GM19035 (cell line): ENCODE measurements around the gene KRT14.
"Not testable (repeated sequence)": the region's sequence is repeated elsewhere in the genome, so short reads cannot be mapped to it uniquely, and the experiment has no call there.

Experiments
- ATAC-seq: cut with Tn5 transposase; IDR thresholded peaks from one replicate; pipeline ENCODE4 v1.9.1; 2021; ENCODE audit not compliant: unreplicated experiment

The KRT14 gene

GRCh38 chr17:41586863-41587495 lies at the start of gene KRT14:
Gene KRT14, minus strand, starts transcription at chr17:41586895. Its CDS starts 61 bp downstream, at chr17:41586834.
- no peak for ATAC-seq

DNA sequence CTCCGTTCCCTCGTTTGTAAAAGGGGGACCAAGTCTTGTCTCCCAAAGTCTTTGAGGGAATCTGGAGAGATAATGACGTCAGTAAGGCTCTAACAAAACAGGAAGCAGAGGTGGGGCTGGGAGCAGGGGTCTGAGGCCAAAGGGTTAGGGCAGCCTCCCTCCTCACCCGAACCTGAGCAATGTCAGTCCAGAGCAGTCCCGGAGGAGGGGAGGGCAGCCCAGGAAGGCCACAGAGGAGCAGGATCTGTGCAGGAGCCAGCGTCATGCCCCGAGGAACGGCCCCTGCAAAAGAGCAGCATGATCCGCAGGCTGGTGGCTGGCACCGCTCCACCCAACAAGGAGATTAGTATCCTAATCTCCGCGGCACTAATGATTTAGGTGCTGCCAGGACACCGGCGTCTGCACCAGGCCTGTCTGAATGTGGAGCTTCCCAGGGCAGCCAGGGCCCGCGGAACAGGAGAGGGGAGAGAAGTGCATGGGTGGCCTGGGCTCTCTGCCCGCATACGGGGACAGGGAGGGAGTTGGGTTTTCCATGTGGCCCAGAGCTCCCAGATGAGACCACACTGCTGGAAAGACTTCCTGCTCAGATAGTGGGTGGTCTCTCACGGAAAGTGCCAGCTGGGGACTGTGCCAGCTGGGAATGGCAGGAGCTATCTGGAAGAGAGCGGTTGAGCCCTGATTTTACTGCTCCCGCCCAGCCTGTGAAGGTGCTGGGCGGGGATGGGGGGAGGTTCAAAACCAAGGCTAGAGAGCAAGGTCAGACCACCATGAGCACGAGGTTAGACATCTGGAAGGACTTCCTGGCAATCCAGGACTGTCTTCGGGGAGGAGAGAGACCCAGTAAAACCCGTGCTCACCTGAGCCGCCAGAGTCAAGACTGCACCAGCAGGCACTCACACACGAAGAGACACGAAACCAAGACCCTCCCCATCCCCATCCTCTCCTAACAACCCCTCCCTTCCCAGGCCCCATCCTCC lies 48.7 kb upstream of the KRT14 start:
- ATAC-seq: no peak

DNA sequence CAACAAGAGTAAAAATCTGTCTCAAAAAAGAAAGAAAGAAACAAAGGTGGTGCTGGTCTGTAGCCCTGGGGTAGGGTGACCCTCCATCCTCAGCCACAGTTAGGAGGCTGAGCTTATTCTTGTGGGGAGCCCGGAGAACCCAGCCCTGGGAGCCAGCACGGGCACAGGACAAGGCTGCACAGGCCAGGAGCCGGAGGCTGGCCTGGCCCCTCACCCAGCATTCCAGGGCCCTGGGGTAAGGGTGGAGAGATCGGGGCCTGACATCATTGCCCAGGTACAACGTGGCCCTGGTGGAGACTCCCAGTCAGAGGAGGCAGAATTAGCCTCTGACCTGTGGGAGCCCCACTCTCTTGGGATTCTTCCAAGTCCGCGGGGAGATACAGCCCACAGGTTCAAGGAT lies 47.9 kb upstream of the KRT14 start:
- no peak for ATAC-seq

- ATAC-seq: no peak
These were observed 47.0 kb upstream of the KRT14 start for GRCh38 chr17:41633556-41634199.

DNA sequence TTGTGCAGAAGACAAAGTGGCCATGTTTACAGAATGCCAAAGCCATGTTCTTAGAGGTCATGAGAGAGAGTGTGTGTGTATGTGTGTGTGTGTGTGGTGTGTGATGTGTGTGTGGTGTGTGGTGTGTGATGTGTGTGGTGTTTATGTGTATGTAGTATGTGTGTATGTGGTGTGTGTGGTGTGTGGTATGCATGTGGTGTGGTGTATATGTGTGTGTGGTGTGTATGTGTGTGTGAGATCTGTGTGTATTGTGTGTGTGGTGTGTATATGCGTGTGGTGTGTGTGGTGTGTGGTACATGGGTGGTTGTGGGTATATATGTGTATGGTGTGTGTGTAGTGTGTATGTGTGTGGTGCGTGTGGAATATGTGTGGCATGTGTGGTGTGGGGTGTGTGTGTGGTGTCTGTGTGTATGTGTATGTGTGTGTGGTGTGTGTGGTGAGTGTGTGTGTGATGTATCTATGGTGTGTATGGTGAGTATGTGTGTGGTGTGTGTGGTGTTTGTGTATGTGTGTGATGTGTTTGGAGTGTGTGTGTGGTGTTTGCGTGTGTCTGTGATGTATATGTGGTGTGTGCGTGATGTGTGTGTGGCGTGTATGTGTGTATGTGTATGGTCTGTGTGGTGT lies 45.9 kb upstream of the KRT14 start:
- no peak for ATAC-seq

- ATAC-seq: no peak
These were observed 45.2 kb upstream of the KRT14 start for GRCh38 chr17:41631898-41632285.

DNA sequence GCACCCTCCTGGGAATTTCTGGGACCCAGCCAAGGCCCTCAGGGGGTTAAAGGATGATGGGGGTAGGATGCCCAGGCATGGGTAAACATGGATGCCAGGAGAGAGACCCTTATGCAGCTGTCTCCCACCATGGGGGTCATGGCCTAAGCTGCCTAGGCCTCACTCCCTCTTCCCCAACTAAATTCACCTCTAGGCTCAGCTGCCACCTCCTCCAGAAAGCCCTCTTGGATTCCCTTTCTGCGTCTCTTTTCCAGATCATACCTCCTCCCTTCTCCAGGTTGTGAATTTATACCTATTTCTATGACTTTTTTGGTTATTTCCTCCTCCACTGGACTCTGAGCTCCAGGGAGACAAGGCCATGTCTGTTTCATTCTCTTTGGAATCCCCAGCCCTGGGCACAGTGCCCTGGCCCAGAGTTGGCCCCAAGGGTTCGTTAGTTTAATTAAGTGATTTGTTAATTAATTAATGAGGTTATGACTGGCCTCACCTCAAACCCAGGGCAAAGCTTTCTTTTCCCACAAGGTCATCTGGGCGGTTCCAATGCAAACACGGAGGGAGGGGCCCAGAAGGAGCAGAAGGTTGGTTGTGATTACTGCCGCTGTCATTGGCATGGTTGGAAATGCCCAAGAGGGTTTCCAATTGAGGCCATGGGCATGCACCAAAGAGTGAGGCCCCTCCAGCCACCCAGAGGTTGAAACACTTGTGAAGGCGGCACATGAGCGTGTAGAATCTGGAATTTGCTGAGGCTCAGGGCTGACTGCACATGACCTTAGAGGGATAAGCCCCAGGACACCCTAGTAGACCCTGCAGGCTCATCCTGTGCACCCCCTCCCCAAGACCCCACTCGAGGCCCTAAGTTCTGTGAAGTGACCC lies 44.6 kb upstream of the KRT14 start:
- no peak for ATAC-seq

DNA sequence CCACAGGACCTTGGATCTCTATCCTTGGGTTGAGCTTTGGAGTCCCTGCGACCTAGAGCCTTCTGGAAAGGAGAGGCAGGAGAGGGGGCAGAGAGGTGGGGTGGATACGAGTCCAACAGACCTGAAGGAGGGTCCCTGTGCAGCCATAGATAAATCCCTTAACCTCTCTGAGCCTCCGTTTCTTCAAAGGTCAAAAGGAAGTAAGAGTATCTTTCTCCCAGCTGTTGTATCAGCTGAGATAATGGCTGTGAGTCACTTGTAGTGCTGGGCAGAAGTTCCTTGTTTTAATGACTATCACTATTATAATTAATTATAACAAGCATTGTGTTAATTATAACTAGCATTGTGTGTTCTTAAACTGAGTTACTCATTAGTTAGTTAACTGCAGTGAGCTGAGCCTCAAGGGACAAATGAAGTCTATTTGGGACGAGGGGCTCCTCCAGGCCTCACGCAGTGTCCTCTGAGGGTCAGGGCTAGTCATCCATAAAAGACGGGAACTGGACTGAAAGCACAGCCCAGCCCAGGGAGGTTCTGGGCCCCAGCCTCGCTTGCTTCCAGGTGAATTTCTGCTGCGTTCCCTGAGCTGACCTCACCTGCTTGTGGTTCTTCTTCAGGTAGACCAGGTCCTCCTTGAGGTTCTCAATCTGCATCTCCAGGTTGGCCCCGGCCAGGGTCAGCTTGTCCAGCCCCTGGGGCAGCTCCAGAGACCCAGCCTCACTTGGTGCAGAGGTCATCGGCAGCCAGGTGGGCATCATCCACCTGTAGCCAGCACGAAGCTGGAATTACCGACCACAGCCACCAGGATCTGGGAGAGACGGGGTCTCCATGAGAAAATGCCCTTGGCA lies 43.4 kb upstream of the KRT14 start:
- no peak for ATAC-seq

DNA sequence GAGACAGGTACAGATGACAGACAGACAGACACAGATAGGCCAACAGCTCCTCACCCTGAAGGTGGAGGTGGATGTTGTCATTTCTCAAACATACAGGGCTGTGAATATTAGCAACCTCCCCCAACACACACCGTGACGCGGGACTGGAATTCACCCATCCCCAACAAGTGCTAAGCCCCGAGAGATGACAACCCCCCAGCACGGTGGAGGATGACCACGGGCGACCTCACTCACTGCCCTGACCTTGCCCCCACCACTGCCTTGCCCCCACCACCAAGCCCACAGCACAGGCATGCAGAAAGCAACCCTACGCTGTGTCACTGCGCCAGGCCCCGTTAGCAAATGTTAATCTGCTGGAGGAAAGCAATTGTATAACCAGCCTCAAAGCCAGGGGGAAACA lies 42.6 kb upstream of the KRT14 start:
- ATAC-seq: no peak

- not testable (repeated sequence) for ATAC-seq
These were observed 42.0 kb upstream of the KRT14 start for GRCh38 chr17:41628621-41629255.

DNA sequence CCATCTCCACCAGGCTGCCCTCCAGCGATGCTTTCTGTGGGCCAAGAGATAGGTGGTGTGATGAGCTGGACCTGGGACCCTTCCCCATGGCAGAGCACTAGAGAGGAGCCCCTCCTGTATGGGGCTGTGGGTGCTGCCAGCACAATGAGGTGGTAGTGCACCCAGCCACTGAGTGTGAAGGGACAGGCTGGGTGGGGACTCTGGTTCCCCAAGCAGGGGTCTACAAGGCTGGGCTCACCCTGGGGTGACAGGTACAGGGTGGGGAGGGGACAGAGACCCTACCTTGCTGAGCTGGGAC lies 41.3 kb upstream of the KRT14 start:
- ATAC-seq: not testable (repeated sequence)

GRCh38 chr17:41627316-41628072 lies 40.8 kb upstream of the KRT14 start:
- no peak for ATAC-seq

DNA sequence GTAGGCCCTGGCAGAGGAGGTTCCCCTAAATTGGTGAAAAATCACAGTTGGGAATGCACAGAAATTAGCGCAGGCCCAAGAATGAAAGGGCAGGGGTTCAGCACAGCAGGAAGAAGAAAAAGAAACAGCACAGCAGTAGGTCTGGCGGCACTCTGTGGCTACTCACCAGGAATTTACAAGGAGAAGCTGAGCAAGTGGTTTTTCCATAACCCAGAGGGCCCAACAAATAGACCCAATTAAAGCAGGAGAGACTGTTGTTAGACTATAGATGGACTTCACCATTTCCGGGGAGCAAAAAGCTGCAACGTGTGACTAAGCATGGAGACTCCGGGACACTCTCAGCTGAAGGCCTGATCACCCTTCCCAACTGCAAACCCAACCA lies 40.2 kb upstream of the KRT14 start:
- ATAC-seq: not testable (repeated sequence)

- ATAC-seq: not testable (repeated sequence)
These were observed 39.6 kb upstream of the KRT14 start for GRCh38 chr17:41626028-41626913.

GRCh38 chr17:41625602-41626001 lies 38.9 kb upstream of the KRT14 start:
- ATAC-seq: no peak

DNA sequence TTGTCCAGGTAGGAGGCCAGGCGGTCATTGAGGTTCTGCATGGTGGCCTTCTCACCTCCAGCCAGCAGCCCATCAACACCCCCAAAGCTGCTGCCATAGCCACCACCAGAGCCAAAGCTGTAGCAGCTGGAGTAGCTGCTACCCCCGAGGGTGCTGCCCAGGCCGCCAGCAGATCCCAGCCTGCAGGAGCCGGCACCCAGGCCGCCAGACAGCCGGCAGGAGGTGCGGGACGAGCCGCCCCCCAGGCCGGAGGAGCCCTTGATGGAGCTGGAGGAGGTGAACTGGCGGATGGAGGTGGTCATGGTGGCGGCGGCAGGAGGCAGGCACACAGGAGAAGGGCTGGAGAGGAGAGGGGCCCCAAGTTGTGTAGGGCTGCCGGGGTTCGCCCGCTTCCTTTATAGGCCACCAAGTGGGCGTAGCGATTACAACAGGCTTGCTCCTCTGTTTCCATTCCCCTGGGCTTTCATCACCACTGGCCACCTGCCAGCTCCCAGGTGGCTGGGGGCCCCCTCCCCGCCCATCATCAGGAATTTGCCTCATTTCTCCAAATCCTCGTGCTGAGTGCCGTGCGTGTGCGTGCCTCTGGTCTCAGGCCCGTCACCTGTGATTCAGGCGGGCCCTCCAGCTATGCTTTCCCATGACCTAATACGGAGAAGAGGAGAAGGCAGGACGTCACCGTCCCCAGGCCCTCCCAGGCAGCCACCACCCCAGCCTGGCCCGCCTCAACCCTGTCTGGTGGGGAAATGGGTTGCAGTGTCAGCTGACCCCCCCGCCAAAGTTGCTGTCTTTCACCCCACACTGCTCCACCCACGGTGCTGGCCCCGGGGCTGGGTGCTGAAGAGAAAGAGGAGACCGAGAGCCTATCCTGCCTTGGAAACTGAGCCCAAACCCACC lies 37.8 kb upstream of the KRT14 start, which contains the start of gene KRT17:
KRT17 (minus strand) TSS at position 368 of the 894 bp plus-strand sequence; CDS start at position 302, 66 bp downstream.
- ATAC-seq: no peak
